GM21786 (cell line): ENCODE results near the gene HUNK.

Experiments
- ATAC-seq: cut with Tn5 transposase; IDR thresholded peaks from one replicate; pipeline ENCODE4 v1.9.1; 2021; ENCODE audit not compliant: unreplicated experiment

The HUNK gene

DNA sequence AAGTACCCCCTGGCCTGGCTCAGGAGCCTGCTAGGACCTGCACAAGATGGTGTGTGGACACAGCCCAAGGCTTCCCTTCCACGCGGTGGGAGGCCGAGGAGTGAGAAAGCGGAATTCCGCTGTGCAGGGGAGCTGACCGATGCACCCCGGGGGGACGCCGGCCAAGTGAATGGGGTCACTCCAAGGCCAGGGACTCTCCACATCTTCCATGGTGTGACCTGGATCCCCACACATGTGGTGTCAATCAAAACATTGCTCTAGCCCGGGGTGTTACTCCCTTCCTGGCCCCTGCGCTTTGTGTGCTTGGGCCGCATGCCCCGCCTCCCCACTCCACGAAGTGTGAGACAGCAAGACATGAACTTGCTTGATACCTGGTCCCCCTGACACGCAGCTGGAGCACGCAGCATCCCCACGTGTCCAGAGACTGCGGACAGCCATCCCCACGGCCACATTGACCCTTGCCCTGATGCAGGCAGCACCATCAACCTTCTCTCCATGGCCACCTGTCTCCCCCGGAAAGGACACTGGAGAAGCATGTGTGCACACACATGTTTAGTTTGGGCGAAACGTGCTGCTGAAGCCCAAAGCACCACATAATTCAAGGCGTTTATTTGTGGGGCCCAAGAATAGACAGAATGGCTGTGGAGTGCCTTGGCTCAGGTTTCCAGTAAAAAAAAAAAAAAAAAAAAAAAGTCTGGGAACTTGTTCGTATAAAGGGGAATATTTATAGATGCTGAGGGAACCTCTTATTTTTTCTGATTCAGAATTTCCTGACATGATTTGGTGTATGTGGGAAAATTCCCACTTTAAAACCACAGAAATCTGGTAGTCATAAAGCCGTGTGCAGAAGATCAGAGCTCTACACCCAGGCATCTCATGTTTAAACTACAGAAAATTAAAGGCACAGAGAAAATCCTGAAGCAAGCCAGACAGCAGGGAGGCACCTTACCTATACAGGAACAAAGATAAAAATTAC lies 171.7 kb downstream of the HUNK start:
- ATAC-seq: no peak

DNA sequence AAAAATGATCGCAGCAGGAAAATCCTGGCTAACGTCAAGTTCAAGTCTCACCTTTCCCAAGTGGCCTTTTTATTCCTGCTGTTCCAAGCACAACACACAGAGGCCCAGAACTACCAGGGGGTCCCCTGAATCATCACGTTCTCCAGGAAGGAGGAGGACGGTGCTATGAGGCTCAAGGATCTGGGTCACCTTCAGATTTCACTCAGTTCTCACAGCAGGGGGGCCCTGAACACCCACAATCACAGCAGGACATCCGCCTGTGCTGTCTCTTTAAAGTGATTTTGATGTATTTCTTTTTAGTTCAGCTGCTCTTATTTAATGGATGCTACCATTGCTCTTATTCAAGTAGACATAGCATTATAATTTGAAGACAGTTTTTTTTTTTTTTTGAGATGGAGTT lies 173.4 kb downstream of the HUNK start:
- no peak for ATAC-seq

DNA sequence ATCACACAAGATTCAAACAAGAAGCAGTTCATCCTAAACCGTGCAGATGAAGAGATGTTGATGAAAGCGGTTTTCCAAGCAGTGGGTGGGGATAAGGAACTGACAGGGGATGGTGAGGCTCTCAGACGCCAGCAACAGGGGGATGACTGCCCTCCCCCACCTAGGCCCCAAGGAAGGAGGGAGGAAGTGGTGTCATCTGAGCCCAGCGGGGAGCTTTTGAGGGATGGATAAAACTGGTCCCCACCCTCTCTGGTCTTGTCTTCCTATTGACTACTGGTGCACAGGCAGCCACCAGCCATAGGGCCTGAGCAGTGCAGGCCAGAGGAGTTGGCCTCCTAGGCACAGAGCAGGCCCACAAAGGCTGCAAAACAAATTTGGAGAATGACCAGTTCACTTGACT lies 175.5 kb downstream of the HUNK start:
- no peak for ATAC-seq
